Esophagus muscularis mucosa (tissue), 4 donors: ENCODE results near the gene LRRC4C. TPM values are rescaled to one million over a fixed set of nuclear protein-coding genes. Genes with fewer than 3 reads are reported as not detected.

Source experiments
- DNase-seq: peaks from one replicate; pipeline ENCODE4 v3.0.0-alpha.2; 2017; ENCODE audit errors: extremely low spot score
- H3K27ac ChIP-seq, 4 donors: fragments of 200-600 bp; sonication (generic); replicated peaks in 1 of 4; 1 replicate in 3 of 4; 2 replicates in 1 of 4; pipeline ENCODE4 v1.5.1; 2016 to 2019; ENCODE audit warnings: mild to moderate bottlenecking in 1 of 4
- H3K27me3 ChIP-seq, 4 donors: fragments of 200-600 bp; sonication (generic); one replicate each; pipeline versions ENCODE4 v1.5.1 to v1.6.0; 2016 to 2019
- H3K36me3 ChIP-seq, 4 donors: fragments of 200-600 bp; sonication (generic); one replicate each; pipeline ENCODE4 v1.5.1; 2016 to 2019
- H3K4me1 ChIP-seq, 4 donors: fragments of 200-600 bp; sonication (generic); one replicate each; pipeline ENCODE4 v1.5.1; 2016 to 2019
- H3K4me3 ChIP-seq, 4 donors: fragments of 200-600 bp; sonication (generic); 1 replicate in 2 of 4; 2 replicates in 2 of 4; pipeline ENCODE4 v1.5.1; 2016 to 2019; ENCODE audit warnings: mild to moderate bottlenecking in 4 of 4, moderate library complexity in 1 of 4
- H3K9me3 ChIP-seq, 4 donors: fragments of 200-600 bp; sonication (generic); 1 replicate in 3 of 4; 2 replicates in 1 of 4; pipeline ENCODE4 v1.5.1; 2016 to 2019
- CTCF ChIP-seq, 3 experiments: fragments of 200-600 bp in 2 of 3; fragments of 450-650 bp in 1 of 3; sonication (generic) in 2 of 3; IDR thresholded peaks; one replicate each; pipeline ENCODE4 v1.5.1; 2017 to 2019; ENCODE audit warnings: antibody characterized with exemption in 3 of 3, mild to moderate bottlenecking in 2 of 3, moderate library complexity in 1 of 3
- EP300 ChIP-seq: sonication (generic); formaldehyde crosslinking; IDR thresholded peaks from one replicate; pipeline ENCODE4 v1.6.1; 2017; ENCODE audit warnings: antibody characterized with exemption
- POLR2A ChIP-seq: fragments of 450-650 bp; IDR thresholded peaks from one replicate; pipeline ENCODE4 v1.6.1; 2017; ENCODE audit warnings: antibody characterized with exemption, moderate library complexity, mild to moderate bottlenecking, low read depth
- POLR2AphosphoS5 ChIP-seq, 2 donors: sonication (generic); formaldehyde crosslinking; IDR thresholded peaks; one replicate each; pipeline ENCODE4 v1.6.1; 2017; ENCODE audit warnings: antibody characterized with exemption in 2 of 2
- WGBS: methylation state at CpG from one replicate; pipeline ENCODE4 v1.1.5; 2018; 5-methylcytosine and 5-hydroxymethylcytosine counted together
- intact Hi-C: fragments of 100-400 bp; cut with DNase I; formaldehyde crosslinking; loops from one replicate; pipeline ENCODE4 v1.15.1; 2023
- total RNA-seq, 4 donors: library from RNA; depleted of rRNA; stranded (reverse); fragments of >200 nt; gene quantifications; one replicate each; pipeline versions ENCODE4 v1.1.0 to v1.2.1, GENCODE V29; 2016

LRRC4C gene
- total RNA-seq, 4 donors from 2014 or later: 1.2 to 4.0 (median 2.2) TPM

GRCh38 chr11:41333357-41333756 lies 126.1 kb downstream of the LRRC4C start:
- WGBS: 75% methylated on average over 1 of the region's 1 CpG

GRCh38 chr11:41328324-41328723 lies 131.1 kb downstream of the LRRC4C start:
- no peaks in the 10 kb centered on the region for H3K9me3 ChIP-seq
- intact Hi-C loops: no loop called here
- WGBS: 83% methylated on average over 4 of the region's 4 CpGs
- H3K36me3 ChIP-seq: no peaks in the 10 kb centered on the region
- DNase-seq: no peak
- H3K27me3 ChIP-seq: no peaks in the 10 kb centered on the region
- no peak overlapping the region for H3K4me3 ChIP-seq
- no peak for TF ChIP-seq CTCF (IDR thresholded peaks at IDR 0.05)
- TF ChIP-seq EP300: no peak
- TF ChIP-seq POLR2A: no peak
- TF ChIP-seq POLR2AphosphoS5 (IDR thresholded peaks at IDR 0.05): no peak
- no peaks in the 10 kb centered on the region for H3K4me1 ChIP-seq
- no peak overlapping the region for H3K27ac ChIP-seq

More at GRCh38 chr11:41333357-41333756, 126.1 kb downstream of the LRRC4C start:
- H3K36me3 ChIP-seq: no peaks in the 10 kb centered on the region
- TF ChIP-seq EP300 (no peak), POLR2A (no peak), POLR2AphosphoS5 (IDR thresholded peaks at IDR 0.05) (no peak), CTCF (IDR thresholded peaks at IDR 0.05) (no peak)
- intact Hi-C loops: no loop called here
- no peak for DNase-seq
- no peaks in the 10 kb centered on the region for H3K27me3 ChIP-seq
- no peak overlapping the region for H3K27ac ChIP-seq
- no peaks in the 10 kb centered on the region for H3K4me1 ChIP-seq
- no peaks in the 10 kb centered on the region for H3K9me3 ChIP-seq
- H3K4me3 ChIP-seq: no peak overlapping the region

- Histone ChIP-seq H3K4me1 (no peaks in the 10 kb centered on the region), H3K27ac (no peak overlapping the region), H3K9me3 (no peaks in the 10 kb centered on the region), H3K36me3 (no peaks in the 10 kb centered on the region), H3K27me3 (no peaks in the 10 kb centered on the region), H3K4me3 (no peak overlapping the region)
- 94% methylated on average over 3 of the region's 3 CpGs for WGBS
- intact Hi-C loops: no loop called here
- no peak for DNase-seq
- no peak for TF ChIP-seq POLR2A
- no peak for TF ChIP-seq POLR2AphosphoS5 (IDR thresholded peaks at IDR 0.05)
Observed at GRCh38 chr11:41323446-41323845, 136.0 kb downstream of the LRRC4C start.

GRCh38 chr11:41320653-41321052 lies 138.8 kb downstream of the LRRC4C start:
- intact Hi-C loops: no loop called here

GRCh38 chr11:41320238-41320637 lies 139.2 kb downstream of the LRRC4C start:
- no peak for DNase-seq
- no peaks in the 10 kb centered on the region for H3K36me3 ChIP-seq
- H3K9me3 ChIP-seq: no peaks in the 10 kb centered on the region
- intact Hi-C loops: no loop called here
- H3K4me1 ChIP-seq: no peaks in the 10 kb centered on the region
- 74% methylated on average over 3 of the region's 3 CpGs for WGBS
- H3K27me3 ChIP-seq: no peaks in the 10 kb centered on the region
- no peak overlapping the region for H3K4me3 ChIP-seq
- H3K27ac ChIP-seq: no peak overlapping the region
- TF ChIP-seq POLR2A (no peak), POLR2AphosphoS5 (IDR thresholded peaks at IDR 0.05) (no peak), EP300 (no peak), CTCF (IDR thresholded peaks at IDR 0.05) (no peak)

More at GRCh38 chr11:41320653-41321052, 138.8 kb downstream of the LRRC4C start:
- H3K27ac ChIP-seq: no peak overlapping the region
- DNase-seq: no peak
- H3K9me3 ChIP-seq: no peaks in the 10 kb centered on the region
- H3K27me3 ChIP-seq: no peaks in the 10 kb centered on the region
- H3K36me3 ChIP-seq: no peaks in the 10 kb centered on the region
- no peaks in the 10 kb centered on the region for H3K4me1 ChIP-seq
- no peak overlapping the region for H3K4me3 ChIP-seq
- WGBS: 45% methylated on average over 1 of the region's 1 CpG
- TF ChIP-seq EP300 (no peak), POLR2AphosphoS5 (IDR thresholded peaks at IDR 0.05) (no peak), POLR2A (no peak), CTCF (IDR thresholded peaks at IDR 0.05) (no peak)
